Ovary (tissue), 10 donors: ENCODE data around the gene S100A5. TPM values are rescaled to one million over a fixed set of nuclear protein-coding genes. Genes with fewer than 3 reads are reported as not detected.
"Not testable (repeated sequence)": the region's sequence is repeated elsewhere in the genome, so short reads cannot be mapped to it uniquely, and the experiment has no call there.

ENCODE experiments used
- DNase-seq, 5 donors: peaks; one replicate each; pipeline ENCODE4 v3.0.0-alpha.2; 2019 to 2020
- H3K27ac ChIP-seq, 2 donors: fragments of 200-600 bp; one replicate each; pipeline versions ENCODE4 v1.5.1 to v1.8.0; 2019 to 2022
- H3K27me3 ChIP-seq: fragments of 200-600 bp; one replicate; pipeline ENCODE4 v1.8.0; 2022
- H3K36me3 ChIP-seq: fragments of 200-600 bp; sonication (generic); one replicate; pipeline ENCODE4 v1.5.1; 2019
- H3K4me1 ChIP-seq: one replicate; pipeline ENCODE4 v1.8.1; 2013; ENCODE audit warnings: mild to moderate bottlenecking, moderate library complexity; ENCODE audit not compliant: insufficient read depth
- H3K4me3 ChIP-seq: fragments of 200-600 bp; sonication (generic); one replicate; pipeline ENCODE4 v1.5.1; 2017
- H3K9me3 ChIP-seq, 2 donors: fragments of 200-600 bp in 1 of 2; sonication (generic) in 1 of 2; one replicate each; pipeline versions ENCODE4 v1.5.1 to v1.8.1; 2013 to 2019; ENCODE audit warnings: mild to moderate bottlenecking in 1 of 2, moderate library complexity in 1 of 2
- CTCF ChIP-seq, 3 donors: fragments of 450-650 bp in 2 of 3; fragments of 200-600 bp in 1 of 3; IDR thresholded peaks; one replicate each; pipeline versions ENCODE4 v1.5.1 to v1.8.0; 2016 to 2022; ENCODE audit warnings: antibody characterized with exemption in 3 of 3, mild to moderate bottlenecking in 1 of 3
- EP300 ChIP-seq: sonication (generic); formaldehyde crosslinking; IDR thresholded peaks from one replicate; pipeline ENCODE4 v1.6.1; 2017; ENCODE audit warnings: antibody characterized with exemption
- POLR2A ChIP-seq: fragments of 450-650 bp; IDR thresholded peaks from one replicate; pipeline ENCODE4 v1.6.1; 2017; ENCODE audit warnings: antibody characterized with exemption, mild to moderate bottlenecking, moderate library complexity
- WGBS, 3 donors: extraction: QIAGEN DNeasy Blood & Tissue Kit in 1 of 3; methylation state at CpG; one replicate each; pipeline versions ENCODE4 v1.1.5 to v1.1.7; 2013 to 2017; 5-methylcytosine and 5-hydroxymethylcytosine counted together
- intact Hi-C, 4 donors: fragments of 100-400 bp; cut with DNase I; formaldehyde crosslinking; loops; one replicate each; pipeline versions ENCODE4 v1.11.0 to v1.15.1; 2022 to 2023
- long read RNA-seq, 3 donors: library from polyadenylated mRNA in 2 of 3; unstranded in 2 of 3; transcript quantifications; one replicate each; pipeline ENCODE4 v2.0.0 and lab custom pipeline, GENCODE V29; 2021 to 2026
- polyA plus RNA-seq, 2 donors: library from polyadenylated mRNA; stranded (reverse); fragments of 200-250 nt in 1 of 2; fragments of 350-450 nt in 1 of 2; fragmentation: Illumina TruSeq in 1 of 2; extraction: RNeasy Lipid Tissue Mini Kit (QIAGEN cat#74804) in 1 of 2; gene quantifications; one replicate each; pipeline ENCODE4 v1.2.3, GENCODE V29; 2013 to 2014
- total RNA-seq, 7 donors: library from RNA; depleted of rRNA in 2 of 7; stranded (reverse); fragments of >200 nt in 2 of 7; fragmentation: NEBNext Ultra II Directional in 3 of 7; extraction: Animal tissue kit (Norgen Biotek cat#: 25700) in 3 of 7; gene quantifications; one replicate each; pipeline versions ENCODE4 v1.1.0 to v1.2.4, GENCODE V29; 2016 to 2023
- donor health status: DM: no; HTN: no; CAD: no; lungs with moderate emphysema.
- donor health status: DM: no; HTN: no; CAD: no.
- donor health status: Bipolar disorder and iron deficiency.
- donor health status: DM: yes; HTN: yes; CAD: no.
- donor health status: DM: no; HTN: no; CAD: no.
- donor health status: DM: yes; HTN: yes; CAD: no.

The S100A5 gene, protein sequence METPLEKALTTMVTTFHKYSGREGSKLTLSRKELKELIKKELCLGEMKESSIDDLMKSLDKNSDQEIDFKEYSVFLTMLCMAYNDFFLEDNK
- total RNA-seq (not detected), polyA plus RNA-seq (not detected)
- long read RNA-seq, donor 1 = 0 reads
- long read RNA-seq, donor 2 = 0 reads
- long read RNA-seq, donor 3, partial matches to known transcripts = 0 of 2 reads
- long read RNA-seq, donor 3, other reads (novel, unspliced or antisense) = 1 of 2 reads

DNA sequence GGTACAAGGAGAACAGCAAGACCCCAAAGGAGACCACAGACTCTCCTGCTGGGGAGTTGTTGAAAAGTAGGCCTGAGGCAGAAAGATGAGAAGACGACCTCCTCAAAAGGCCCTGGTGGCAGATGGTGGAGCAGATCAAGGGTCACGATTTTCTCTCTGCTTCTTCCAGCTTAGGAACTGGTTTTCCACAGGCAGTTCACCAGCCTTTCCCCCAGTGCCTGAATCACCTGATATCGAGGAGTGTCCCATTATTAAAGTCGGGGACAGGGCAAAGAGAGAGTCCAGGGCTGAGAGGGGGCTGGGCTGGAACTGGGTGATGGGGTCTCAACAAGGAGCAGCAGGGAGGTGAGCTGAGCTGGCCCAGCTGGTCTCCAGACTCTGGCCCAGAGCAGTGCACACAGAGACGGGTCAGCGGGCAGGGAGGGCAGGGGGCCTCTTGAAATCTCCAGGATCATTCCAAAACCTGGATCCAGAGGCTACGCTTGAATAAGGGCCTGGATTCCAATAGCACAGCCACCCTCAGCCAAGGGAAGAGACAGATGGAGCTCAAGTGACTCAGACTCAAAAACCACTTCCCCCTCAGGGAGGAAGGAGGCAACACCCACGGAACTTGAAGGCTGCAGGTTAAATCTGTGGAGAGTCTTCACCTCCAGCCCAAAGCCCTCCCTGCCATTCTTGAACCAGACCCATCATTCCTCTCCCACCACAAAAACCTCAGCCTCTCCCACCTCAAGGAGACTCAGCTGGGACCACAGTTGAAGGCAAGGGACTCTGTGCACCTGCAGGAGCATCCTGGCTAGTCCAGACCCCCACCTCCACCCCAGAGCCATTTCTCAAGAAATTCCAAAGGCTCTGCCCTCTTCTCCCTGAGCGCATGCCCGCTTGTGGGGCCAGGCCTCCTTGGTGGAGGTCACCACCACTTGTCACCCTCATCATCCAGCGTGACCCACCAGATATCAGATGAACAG is at the start of gene S100A5:
Gene S100A5, minus strand, starts transcription at position 541 of the 968 bp plus-strand sequence. CDS start 743 bp downstream, outside the sequence.
- Histone ChIP-seq H3K27ac (no peak within 1 kb of the TSS), H3K9me3 (no peaks in the 10 kb centered on the region), H3K36me3 (no peaks in the 10 kb centered on the region), H3K4me1 (peaks cover 20% of the 10 kb centered on the region), H3K4me3 (no peak within 1 kb of the TSS), H3K27me3 (no peaks in the 10 kb centered on the region)
- TF ChIP-seq POLR2A = no peak
- TF ChIP-seq EP300 = no peak
- TF ChIP-seq CTCF (IDR thresholded peaks at IDR 0.05) = no peak
- DNase-seq = peak in 2 of 5 donors; percentile 3 to 16
- intact Hi-C loops = no loop called here
- WGBS, 3 donors = 85 to 88% (median 87%) methylated on average over 11 of the region's 11 CpGs

DNA sequence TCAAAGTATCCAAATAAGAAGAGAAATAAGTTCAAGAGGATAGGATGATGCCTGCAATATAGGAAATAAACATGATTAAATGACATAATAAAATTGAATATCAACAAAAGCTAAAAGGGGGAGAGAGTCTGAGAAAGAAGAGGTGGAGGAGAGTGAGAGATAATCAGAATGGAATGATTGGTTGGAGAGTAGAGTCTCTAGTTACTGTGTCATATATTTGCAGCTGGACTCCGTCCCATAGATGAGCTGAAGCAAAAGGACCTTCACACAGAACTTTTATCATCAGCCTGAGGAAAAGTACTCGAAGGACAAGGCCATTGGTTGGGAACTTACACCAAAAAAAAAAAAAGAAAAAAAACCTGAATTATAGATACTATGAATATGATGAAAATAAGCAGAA is 47.7 kb upstream of the S100A5 start:
- intact Hi-C loops = no loop called here
- Histone ChIP-seq H3K27ac (no peak overlapping the region), H3K27me3 (no peaks in the 10 kb centered on the region), H3K36me3 (no peaks in the 10 kb centered on the region), H3K9me3 (no peaks in the 10 kb centered on the region), H3K4me3 (no peak overlapping the region), H3K4me1 (peaks cover 18% of the 10 kb centered on the region)
- DNase-seq = no peak
- no peak for TF ChIP-seq EP300
- no peak for TF ChIP-seq CTCF (IDR thresholded peaks at IDR 0.05)
- TF ChIP-seq POLR2A = no peak
- WGBS, 3 donors = 15 to 39% (median 27%) methylated on average over 2 of the region's 2 CpGs

- DNase-seq, intact Hi-C loops, H3K4me3 ChIP-seq, H3K36me3 ChIP-seq, H3K9me3 ChIP-seq, H3K27me3 ChIP-seq, H3K27ac ChIP-seq: not testable (repeated sequence)
- H3K4me1 ChIP-seq = peaks cover 16% of the 10 kb centered on the region
- WGBS, 3 donors = 64 to 81% (median 72%) methylated on average over 10 of the region's 10 CpGs
These were observed 47.3 kb upstream of the S100A5 start for GRCh38 chr1:153588033-153588432.

DNA sequence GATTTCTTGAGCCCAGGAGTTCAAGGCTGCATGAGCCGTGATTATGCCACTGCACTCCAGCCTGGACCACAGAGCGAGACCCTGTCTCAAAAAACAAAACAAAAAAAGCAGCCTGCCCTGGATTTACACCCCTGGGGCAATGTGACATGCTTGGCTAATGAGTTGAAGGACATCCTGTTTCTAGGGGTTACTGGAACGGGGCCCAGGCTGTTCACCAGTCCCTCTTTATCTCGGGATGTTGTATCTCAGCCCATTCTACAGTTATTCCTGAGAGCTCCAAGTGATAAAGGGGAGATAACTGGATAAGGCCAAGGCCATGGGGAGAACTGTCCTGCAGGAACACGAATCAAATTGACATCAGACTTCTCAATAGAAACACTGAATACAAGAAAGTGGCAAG is 46.6 kb upstream of the S100A5 start:
- WGBS, 3 donors = 8 to 36% (median 21%) methylated on average over 5 of the region's 5 CpGs

More for the DNA sequence above, 46.6 kb upstream of the S100A5 start:
- intact Hi-C loops = no loop called here
- DNase-seq = no peak
- Histone ChIP-seq H3K9me3 (no peaks in the 10 kb centered on the region), H3K36me3 (no peaks in the 10 kb centered on the region), H3K4me1 (peaks cover 15% of the 10 kb centered on the region), H3K4me3 (no peak overlapping the region), H3K27ac (no peak overlapping the region), H3K27me3 (no peaks in the 10 kb centered on the region)
- TF ChIP-seq POLR2A = no peak
- no peak for TF ChIP-seq CTCF (IDR thresholded peaks at IDR 0.05)
- TF ChIP-seq EP300 = no peak
